GM19238 (cell line): Measurements from ENCODE around the gene C6orf89.
A peak's percentile ranks its signal among the peaks of the same experiment; 100 is the strongest.

Source experiments
- DNase-seq: peaks from one replicate; pipeline ENCODE4 v3.0.0; 2011; ENCODE audit warnings: low spot score; ENCODE audit not compliant: insufficient read length

The C6orf89 gene

DNA sequence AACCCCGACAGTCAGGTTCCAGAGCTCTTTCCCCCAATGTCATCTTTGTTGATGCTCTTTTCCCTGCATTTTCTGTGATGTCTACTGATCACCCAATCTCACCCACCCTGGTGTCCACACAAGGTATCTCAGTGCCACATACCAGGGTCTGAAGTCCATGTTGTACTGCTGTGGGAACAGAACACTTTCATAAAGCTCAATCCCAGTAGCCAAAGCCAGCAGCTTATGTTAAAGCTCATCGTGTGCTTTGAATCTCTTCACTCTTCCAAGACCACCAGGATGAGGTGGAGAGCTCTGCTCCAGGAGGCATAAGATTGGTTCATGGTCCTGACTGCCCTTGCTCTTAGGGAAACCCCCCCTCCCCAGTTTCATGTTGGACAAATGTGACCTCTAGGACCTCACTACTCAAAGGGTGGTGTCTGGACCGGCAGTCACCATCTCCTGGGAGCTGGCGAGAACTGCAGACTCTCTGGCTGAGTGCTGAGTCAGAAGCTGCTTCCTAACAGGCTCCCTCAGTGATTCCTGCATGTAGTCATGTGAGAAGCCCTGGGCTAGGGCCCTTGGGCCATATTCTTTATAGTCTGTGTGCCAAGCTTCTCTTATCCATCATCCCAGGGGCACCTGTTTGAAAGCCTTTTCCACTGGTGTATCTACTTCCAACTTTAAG is 33.1 kb upstream of the C6orf89 start:
- DNase-seq, result no peak

DNA sequence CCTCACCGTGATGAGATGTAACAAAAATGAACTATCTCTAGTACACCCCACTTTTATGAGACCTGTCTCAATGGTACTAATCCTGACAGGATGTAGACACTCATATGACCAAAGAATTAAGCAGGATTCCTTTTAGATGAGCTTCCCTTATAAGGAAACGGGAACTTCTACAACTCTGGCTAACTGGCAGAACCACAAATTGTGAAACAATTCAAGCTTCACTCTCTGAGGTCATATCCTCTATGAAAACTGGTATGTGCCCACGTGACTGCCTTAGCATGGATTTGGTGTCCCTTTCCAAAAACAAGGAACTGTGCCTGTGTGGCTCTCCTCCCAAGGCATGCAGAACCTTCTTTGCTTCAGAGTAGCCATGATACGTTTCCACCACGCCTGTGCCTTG is 32.4 kb upstream of the C6orf89 start:
- DNase-seq, result no peak

DNA sequence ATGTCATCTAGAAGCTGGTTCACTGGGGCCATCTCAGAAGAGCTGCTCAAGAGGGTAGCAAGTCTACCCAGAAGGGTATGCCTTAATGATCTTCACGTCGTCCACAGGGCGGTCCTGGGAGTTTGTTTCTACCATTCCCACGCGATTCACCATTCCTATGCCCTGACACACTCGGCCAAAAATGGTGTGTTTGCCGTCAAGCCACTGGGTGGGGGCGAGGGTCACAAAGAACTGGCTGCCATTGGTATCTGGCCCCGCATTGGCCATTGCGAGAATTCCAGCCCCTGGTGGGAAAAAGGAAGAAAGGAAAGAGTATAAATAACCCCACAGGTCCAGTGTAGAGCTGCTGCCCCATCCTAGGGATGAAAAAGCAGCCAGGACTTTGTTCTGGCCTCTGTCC is 30.0 kb upstream of the C6orf89 start:
- DNase-seq, result no peak

DNA sequence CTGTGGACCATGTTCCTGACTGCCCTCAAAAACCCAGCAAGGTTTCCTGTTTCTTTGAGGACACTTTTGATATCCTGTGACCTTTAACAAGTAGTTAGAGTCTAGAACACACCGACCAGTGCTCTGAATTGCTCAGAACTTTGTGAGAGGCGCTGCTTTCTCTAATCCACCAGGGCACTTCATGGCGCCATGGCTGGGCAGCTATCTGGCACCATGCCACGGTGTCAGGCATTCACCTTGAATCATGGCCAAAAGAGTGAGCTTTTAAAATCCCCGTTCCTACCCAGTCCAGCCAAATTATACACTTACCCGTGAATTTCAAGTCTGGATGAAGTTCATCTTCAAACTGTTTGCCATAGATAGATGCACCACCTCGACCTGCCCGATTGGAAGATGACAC is 29.5 kb upstream of the C6orf89 start:
- DNase-seq, result no peak

DNA sequence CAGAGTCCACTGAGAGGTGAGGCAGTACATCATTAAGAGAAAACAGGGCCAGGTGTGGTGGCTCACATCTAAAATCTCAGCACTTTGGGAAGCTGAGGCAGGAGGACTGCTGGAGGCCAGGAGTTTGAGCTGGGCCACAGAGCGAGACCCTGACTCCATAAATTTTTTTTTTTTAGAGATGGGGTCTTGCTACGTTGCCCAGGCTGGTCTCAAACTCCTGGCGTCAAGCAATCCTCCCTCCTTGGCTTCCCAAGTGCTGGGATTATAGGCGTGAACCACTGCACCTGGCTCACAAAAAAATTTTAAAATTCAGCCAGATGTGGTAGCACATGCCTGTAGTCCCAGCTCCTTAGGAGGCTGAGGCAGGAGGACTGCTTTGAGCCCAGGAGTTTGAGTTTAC is 28.4 kb upstream of the C6orf89 start:
- DNase-seq, result no peak

DNA sequence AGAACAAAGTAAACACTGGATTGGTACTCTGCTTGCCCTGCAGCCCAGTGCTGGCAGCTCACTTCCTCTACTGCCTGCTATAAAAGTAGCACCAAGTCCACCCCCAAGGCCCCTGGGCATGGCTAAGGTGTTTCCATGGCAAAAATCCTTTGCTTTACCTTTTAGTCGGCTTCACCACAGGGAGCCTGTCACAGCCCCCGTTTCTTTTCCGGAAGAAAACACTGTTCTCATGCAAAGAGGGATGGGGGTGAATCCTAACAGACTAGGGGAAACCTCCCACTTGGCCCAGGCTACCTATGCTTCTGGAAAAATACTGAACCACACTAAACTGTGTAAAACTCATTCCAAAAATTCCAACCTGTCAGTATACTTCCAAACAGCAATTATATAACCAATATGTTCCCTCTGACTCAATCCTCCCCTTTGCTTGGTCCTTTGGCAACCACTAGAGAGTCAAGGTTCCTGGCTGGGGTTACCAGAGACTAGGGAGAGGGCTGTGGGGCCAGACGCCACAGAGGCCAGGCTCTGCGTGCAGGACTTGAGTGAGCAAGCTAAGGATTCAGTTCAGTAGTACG is 27.3 kb upstream of the C6orf89 start:
- no peak for DNase-seq

DNA sequence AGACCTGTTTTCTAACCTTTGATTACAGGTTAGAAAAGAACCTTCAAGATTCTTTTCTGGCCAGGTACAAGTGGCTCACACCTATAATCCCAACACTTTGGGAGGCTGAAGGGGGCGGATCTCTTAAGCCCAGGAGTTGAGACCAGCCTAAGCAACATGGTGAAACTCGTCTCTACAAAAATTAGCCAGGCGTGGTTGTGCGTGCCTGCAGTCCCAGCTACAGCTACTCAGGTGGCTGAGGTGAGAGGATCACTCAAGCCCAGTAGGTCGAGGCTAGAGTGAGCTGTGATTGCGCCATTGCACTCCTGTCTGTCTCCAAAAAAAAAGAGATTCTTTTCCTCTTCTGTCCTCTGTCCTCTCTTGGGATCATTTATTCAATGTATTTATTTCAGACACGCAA is 25.6 kb upstream of the C6orf89 start:
- no peak for DNase-seq

DNA sequence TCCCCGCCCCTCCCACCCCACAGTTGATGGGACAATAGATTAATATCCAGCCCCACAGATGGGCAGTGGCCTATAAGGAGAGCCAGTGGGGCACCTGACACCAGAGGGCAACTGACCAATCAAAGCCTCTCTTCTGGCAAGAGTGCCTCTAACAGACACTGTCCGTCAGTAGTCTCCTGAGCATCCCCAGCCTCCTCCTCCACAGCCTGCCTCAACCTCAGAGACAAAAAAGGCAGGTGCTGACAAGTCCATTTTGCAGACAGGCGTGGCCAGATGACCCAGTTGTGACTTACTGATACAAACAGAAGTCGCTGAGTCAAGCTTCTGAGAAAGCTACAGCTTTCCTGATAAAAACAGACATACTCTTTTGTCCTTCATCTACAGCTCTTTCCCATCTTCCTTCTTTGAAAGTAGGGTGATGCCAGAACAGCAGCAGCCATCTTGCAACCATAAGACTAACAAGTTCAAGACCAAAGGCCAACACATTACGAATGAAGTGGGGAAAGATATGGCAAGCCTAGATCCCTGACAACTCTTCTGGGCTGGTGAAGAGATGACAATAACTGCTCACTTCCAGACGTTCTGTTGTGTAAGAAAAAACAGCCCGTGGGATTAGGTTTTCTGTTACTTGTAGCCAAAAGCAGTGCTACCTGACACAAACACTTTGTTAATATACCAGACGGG is 23.4 kb upstream of the C6orf89 start:
- DNase-seq, result no peak

DNA sequence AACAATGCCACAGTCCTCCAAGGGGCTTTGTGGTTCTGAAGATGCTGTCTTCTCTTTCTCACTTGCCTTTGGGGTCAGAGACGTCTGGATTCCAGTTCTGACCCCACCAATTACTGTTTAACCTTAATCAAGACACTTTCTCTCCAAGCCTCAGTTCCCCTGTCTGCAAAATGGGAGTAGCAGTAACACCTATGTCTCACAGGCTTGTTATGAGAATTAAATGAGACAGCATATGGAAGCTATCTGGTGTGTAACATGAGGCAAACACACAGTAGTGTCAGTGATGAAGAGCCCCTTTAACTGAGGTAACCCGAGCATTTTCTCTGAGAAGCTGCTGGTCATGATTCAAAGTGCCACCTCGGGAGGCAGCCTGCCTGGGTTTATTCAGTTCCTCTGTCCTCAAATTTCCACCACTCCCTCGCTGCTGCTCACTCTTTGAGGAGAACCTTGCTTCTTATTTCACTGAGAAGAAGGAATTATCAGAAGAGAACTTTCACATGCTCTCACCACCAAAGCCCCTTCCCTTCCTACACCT is 22.8 kb upstream of the C6orf89 start:
- DNase-seq, result no peak

DNA sequence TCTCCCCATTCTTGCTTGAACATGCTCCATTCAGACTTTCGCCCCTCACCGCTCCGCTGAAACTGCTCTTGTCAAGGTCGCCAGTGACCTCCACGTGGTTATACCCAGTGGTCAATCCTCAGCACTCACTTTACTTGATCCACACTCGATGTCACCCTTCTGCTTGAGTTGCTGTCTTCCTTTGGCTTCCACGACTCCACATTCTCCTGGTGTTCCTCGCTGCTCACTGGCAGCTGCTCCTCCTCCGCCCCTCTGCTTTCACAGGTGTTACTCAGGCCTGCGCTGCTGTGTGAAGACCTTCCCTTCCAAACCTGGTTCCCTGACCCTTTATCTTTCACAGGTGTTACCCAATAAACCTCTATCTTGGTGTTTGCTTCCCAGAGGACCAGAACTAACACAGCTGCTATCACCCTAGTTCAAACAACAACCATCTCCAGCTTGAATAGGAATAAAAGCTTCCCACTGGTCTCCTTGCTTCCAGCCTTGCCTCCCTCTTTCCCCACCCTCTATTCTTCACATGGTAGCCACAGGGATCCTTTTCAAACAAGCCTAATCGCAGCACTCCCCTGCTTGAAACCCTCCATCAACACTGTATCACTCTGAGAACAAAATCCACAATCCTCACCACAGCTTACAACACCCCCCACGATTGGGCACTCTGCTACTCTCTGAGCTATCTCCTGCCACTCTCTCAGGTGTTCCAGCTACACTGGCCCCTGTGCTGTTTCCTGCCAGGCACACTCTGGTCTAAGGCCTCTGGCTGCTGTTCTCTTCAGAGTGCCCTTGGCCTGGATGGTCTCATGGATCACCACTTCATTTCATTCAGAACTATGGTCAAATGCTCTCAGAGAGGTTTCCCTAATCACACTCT is 21.8 kb upstream of the C6orf89 start:
- no peak for DNase-seq

DNA sequence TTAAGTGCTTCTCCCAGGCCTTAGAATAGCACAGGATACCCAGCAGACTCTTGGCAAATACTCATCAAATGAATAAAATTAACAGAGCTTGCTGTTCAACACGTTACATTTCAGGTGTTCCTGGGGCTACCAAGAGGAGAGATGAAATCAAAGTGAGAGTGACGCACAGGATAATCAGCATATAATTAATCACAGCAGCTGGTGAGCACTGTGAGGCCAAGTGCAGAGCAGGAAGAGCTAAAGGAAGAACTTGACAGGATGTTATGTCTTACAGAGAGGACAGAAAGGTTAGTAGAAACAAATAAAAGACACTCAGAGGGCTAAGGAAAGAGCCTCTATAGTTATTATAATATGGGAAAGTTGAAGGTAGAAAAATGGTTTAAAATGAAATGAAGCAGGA is 19.9 kb upstream of the C6orf89 start:
- no peak for DNase-seq

DNA sequence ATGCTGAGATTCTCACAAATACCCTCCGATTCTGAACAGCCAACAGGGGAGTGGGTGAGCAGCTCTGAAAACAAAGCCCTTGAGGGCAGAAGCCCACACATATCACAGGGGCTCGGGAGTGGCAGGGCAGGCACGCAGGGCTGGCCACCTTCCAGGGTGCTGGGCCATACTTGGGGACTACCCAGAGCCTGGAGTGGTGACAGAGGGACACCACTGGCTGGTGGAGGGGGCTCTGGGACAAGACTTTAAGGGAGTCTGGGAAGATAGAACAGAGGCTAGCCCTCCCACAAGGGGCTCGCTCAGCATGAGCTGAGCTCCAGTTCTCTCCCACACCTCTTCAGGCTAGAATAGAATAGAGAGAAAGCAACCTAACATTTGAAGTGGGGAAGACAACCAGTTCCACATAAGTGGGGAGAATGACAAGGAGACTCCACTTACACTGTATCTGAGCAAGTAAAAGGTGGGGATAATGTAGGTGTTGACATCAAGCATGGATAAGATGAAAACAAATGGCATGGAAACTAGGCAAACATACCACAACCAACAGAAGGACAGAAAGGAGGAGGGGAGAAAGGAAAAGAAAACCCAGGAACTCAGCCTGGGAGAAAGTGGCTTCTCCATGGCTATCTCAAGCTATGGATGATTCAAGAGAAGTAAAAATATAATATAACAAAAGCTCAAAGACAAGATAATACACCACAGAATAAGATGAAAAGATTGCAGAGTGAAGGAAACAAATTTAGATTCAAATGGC is 18.1 kb upstream of the C6orf89 start:
- DNase-seq, result no peak

DNA sequence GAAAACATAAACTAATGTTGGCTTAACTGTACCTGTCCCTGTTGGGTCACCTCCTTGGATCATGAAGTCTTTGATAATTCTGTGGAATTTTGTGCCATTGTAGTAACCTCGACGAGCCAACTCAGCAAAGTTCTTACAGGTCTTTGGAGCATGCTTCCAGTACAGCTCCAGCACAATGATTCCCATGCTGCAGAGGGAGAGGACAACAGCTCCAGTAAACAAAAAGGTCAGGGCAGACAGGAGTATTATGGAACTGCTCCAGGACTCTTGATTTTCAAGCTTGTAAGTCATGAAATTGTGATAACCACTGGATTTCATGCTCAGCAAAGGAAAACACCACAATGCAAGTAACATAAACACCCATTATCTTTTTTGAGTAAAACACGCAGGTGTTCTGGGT is 14.1 kb upstream of the C6orf89 start:
- no peak for DNase-seq

DNA sequence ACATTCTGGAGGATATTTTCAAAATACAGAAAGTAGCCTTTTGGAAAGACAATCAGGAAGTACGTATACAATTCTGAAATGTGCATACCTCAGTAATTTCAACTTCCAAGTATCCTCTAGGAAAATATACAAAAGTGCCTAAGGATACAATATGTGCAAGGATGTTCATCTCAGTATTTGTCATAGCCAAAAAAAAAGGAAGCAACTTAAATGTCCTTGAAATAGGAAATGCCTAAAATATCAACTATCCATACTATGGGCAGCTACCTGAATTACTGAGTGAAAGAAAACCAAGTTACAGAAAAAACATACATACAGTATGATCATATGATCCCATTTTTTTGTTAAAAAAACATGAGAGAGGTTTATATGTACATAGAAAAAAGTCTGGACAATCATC is 12.6 kb upstream of the C6orf89 start:
- DNase-seq, result no peak

DNA sequence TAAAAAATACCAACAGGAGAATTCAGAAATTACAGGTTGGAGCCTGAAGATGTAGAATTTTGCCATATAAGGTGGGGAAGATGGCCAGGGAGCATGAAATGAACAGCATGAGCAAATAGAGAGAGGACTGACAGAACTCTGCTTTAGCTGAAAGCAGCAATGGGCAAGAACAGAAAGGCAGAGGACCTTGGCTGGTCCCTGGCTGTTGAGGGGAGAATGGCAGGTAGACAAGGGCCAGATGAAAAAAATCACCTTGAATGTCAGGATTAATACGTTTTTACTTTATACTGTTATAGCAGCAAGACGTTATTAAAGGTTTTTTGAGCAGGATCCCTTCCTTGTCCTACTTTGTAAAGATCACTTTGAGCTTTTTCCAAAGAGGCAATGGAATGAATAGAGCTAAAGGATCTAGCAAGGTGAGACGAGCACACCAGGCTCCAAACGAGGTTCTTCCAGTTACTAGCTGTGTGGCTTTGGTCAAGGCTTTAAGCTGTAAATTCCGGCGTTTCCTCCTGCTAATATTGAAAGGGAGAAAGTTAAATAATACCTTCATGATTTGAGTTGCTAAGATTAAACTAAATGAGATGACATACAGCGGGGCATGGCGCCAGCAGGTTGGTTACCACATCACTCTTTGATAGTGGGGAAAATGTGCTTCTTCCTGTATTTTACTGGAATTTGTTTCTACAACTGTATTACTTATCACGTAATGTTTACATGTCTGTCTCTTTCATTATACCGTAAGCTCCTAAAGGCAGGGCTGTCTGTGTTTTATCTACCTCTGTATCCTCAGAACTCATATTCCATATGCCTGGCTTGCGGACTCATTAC is 11.9 kb upstream of the C6orf89 start:
- no peak for DNase-seq

DNA sequence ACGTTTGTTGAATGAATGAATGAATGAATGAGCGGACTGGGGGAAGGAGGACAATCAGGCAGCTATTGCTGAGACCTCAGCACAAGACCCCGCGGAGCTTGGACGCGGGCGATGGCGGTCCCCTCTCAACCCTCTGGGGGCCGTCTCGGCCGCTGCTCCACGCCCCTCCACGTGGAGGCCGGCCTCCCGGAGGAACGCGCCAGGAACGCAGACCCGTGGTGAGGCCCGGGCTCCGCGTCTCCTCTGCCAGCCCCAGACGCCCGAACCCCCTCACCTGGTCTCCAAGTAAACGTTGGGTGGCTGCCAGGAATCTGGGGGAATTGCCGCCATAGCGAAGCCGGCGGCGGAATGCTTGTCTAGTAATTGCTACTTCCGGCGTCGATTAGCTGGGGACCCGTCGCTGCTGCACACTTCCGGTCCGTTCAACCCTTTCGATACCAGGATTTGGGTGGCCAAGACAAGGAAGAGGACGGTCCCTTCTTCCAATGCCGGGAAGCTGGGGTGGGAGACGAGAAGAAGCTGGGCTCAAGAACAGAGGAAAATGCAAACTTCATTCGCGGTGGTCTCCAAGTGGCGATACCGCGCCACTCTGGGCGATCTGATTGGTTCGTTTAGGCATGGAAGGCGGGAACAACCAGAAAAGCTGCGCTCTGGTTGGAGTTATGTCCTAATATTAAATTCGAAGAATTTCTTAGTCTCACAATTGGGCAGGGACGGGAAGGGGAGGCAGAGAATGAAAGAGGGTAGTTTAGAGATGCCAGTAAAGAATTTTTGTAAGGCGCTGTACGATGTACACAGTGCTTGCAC is 11.1 kb upstream of the C6orf89 start, which contains the start of gene PPIL1:
TSS of gene PPIL1 (minus strand) at position 361 of the 807 bp plus-strand sequence. CDS start at position 330, 31 bp downstream.
- DNase-seq, result peak; percentile 78

DNA sequence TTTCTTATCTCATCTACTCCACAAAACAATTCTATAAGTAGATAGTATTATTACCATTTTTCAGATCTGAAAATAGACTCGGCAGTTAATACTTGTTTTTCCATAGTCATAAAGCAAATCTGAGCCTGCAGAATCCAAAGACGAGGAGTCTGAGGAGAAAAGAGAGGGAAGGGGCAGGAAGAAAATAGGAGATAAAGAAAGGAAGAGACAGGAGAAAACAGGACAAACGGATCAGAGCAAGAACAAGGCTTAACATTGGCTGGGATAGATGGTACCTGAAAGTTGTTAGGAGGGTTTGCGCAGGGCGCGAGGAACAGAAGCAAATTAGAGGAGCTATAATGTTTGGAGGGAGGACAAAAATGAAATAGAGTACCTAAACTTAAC is 10.5 kb upstream of the C6orf89 start:
- no peak for DNase-seq

DNA sequence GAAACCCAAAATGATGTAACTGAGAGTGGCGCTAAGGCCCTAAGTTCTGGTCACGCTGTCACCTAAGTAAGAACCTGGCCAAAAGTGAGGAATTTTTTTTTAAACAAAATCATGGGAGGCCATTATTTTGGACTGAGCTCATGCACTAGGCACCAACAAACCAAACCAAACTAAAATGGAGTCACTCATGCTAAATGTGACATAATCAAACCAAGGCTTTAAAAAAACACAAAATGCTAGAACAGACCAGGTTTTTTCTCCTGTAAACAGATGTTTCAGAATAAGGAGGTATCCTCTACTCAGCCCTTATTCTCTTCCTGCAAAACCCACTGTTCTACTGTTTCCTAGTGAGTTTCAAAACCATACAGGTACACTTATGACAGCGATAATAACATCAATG is 1.1 kb upstream of the C6orf89 start:
- DNase-seq, result no peak

DNA sequence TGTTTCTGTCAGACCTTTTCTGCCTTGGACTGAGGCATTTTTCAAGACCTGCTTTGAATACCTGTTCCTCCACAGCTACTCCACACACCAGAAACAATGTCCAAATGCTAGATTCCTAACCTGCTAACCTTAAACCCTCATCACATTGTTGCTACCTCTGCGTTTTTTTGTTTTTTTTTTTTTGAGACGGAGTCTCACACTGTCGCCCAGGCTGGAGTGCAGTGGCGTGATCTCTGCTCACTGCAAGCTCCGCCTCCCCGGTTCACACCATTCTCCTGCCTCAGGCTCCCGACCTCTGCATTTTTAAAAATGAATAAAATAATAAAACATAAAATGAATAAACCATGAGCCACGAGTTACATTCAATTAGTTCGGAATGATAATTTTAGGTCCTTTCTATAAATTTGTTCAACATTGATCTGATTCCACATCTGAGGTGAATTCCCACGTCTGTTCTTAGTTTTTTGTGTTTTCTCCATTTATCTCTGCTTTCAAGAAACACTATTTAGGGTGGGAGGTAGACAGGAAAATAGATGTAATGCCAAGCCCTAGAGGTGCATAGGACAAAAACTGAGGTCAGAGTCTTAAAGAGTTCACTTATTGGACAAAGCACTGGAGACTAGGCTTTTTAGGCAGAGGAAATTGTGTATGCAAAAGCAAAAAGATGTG is 1.3 kb downstream of the C6orf89 start:
- no peak for DNase-seq
